Body of pancreas (tissue), 4 donors: ENCODE results near the gene PRTFDC1. TPM values are rescaled to one million over a fixed set of nuclear protein-coding genes. Genes with fewer than 3 reads are reported as not detected.
"Not testable (repeated sequence)": the region's sequence is repeated elsewhere in the genome, so short reads cannot be mapped to it uniquely, and the experiment has no call there.

Experiments
- ATAC-seq: fragments of 150-250 bp; one replicate; pipeline ENCODE4 v1.9.1; 2016
- DNase-seq, 4 donors: peaks; one replicate each; pipeline ENCODE4 v3.0.0-alpha.2; 2019
- H3K27ac ChIP-seq, 4 donors: fragments of 200-600 bp; sonication (generic); 1 replicate in 3 of 4; 2 replicates in 1 of 4; pipeline versions ENCODE4 v1.5.1 to v1.6.1; 2016 to 2019; ENCODE audit warnings: mild to moderate bottlenecking in 1 of 4, mixed read lengths in 1 of 4, moderate library complexity in 1 of 4
- H3K27me3 ChIP-seq, 2 donors: fragments of 200-600 bp; sonication (generic); one replicate each; pipeline ENCODE4 v1.6.0; 2016; ENCODE audit warnings: mild to moderate bottlenecking in 1 of 2
- H3K36me3 ChIP-seq, 2 donors: fragments of 200-600 bp; sonication (generic); replicated peaks in 1 of 2; 2 replicates each; pipeline ENCODE4 v1.5.1; 2016; ENCODE audit warnings: low read depth in 2 of 2; ENCODE audit not compliant: insufficient read depth in 1 of 2
- H3K4me1 ChIP-seq: fragments of 200-600 bp; sonication (generic); one replicate; pipeline ENCODE4 v1.6.0; 2016
- H3K4me3 ChIP-seq, 2 donors: fragments of 200-600 bp; sonication (generic); 1 replicate in 1 of 2; 2 replicates in 1 of 2; pipeline ENCODE4 v1.5.1; 2016 to 2019
- H3K9me3 ChIP-seq, 3 donors: fragments of 200-600 bp; sonication (generic); 1 replicate in 2 of 3; 2 replicates in 1 of 3; pipeline ENCODE4 v1.5.1; 2016
- CTCF ChIP-seq, 7 experiments: fragments of 450-650 bp in 4 of 7; fragments of 200-600 bp in 3 of 7; sonication (generic) in 3 of 7; IDR thresholded peaks; one replicate each; pipeline ENCODE4 v1.5.1; 2016 to 2019; ENCODE audit warnings: antibody characterized with exemption in 7 of 7
- POLR2A ChIP-seq, 3 donors: fragments of 450-650 bp; IDR thresholded peaks; one replicate each; pipeline ENCODE4 v1.6.1; 2016; ENCODE audit warnings: antibody characterized with exemption in 3 of 3, mild to moderate bottlenecking in 2 of 3
- WGBS, 2 donors: methylation state at CpG; one replicate each; pipeline ENCODE4 v1.1.5; 2017; 5-methylcytosine and 5-hydroxymethylcytosine counted together
- intact Hi-C: fragments of 100-400 bp; cut with DNase I; formaldehyde crosslinking; loops from one replicate; pipeline ENCODE4 v1.15.1; 2023
- total RNA-seq, 2 donors: library from RNA; depleted of rRNA; stranded (reverse); fragments of >200 nt; gene quantifications; one replicate each; pipeline ENCODE4 v1.1.0, GENCODE V29; 2016

The PRTFDC1 gene
- total RNA-seq, 2 donors from 2014 or later = 6.5 to 14.2 TPM

GRCh38 chr10:24969841-24970281 is 17.5 kb upstream of the PRTFDC1 start:
- H3K9me3 ChIP-seq = no peaks in the 10 kb centered on the region
- H3K27ac ChIP-seq = no peak overlapping the region
- no peaks in the 10 kb centered on the region for H3K36me3 ChIP-seq
- no peaks in the 10 kb centered on the region for H3K27me3 ChIP-seq
- no peak for ATAC-seq
- intact Hi-C loops = no loop called here
- WGBS, 2 donors = 50 to 65% methylated on average over 2 of the region's 2 CpGs
- no peak for DNase-seq
- H3K4me3 ChIP-seq = no peak overlapping the region
- TF ChIP-seq POLR2A (IDR thresholded peaks at IDR 0.05) (no peak), CTCF (IDR thresholded peaks at IDR 0.05) (no peak)
- peaks cover 2% of the 10 kb centered on the region for H3K4me1 ChIP-seq

GRCh38 chr10:24968951-24969350 is 16.5 kb upstream of the PRTFDC1 start:
- H3K27ac ChIP-seq, H3K9me3 ChIP-seq, H3K36me3 ChIP-seq, H3K4me3 ChIP-seq, intact Hi-C loops, DNase-seq, H3K4me1 ChIP-seq, ATAC-seq, H3K27me3 ChIP-seq: not testable (repeated sequence)
- WGBS, 2 donors = 85 to 88% methylated on average over 11 of the region's 11 CpGs

GRCh38 chr10:24968349-24968748 is 15.9 kb upstream of the PRTFDC1 start:
- 83 to 87% methylated on average over 7 of the region's 7 CpGs for WGBS, 2 donors
- no peak for TF ChIP-seq CTCF (IDR thresholded peaks at IDR 0.05)
- TF ChIP-seq POLR2A (IDR thresholded peaks at IDR 0.05) = no peak
- no peak overlapping the region for H3K4me3 ChIP-seq
- ATAC-seq (no peak), DNase-seq (no peak)
- H3K36me3 ChIP-seq = no peaks in the 10 kb centered on the region
- no peaks in the 10 kb centered on the region for H3K9me3 ChIP-seq
- no peak overlapping the region for H3K27ac ChIP-seq
- intact Hi-C loops = no loop called here
- H3K4me1 ChIP-seq = peaks cover 4% of the 10 kb centered on the region
- H3K27me3 ChIP-seq = no peaks in the 10 kb centered on the region

- no peak for DNase-seq
- no peak for TF ChIP-seq CTCF (IDR thresholded peaks at IDR 0.05)
- no peak for TF ChIP-seq POLR2A (IDR thresholded peaks at IDR 0.05)
- no peaks in the 10 kb centered on the region for H3K27me3 ChIP-seq
- no peaks in the 10 kb centered on the region for H3K9me3 ChIP-seq
- H3K4me3 ChIP-seq = no peak overlapping the region
- H3K4me1 ChIP-seq = peaks cover 15% of the 10 kb centered on the region
- no peaks in the 10 kb centered on the region for H3K36me3 ChIP-seq
- no peak overlapping the region for H3K27ac ChIP-seq
- 74 to 76% methylated on average over 4 to 5 of the region's 5 CpGs for WGBS, 2 donors
- no peak for ATAC-seq
- intact Hi-C loops = no loop called here
Observed at GRCh38 chr10:24966962-24967481, 14.6 kb upstream of the PRTFDC1 start.

- H3K9me3 ChIP-seq = no peaks in the 10 kb centered on the region
- H3K4me3 ChIP-seq = no peak overlapping the region
- TF ChIP-seq POLR2A (IDR thresholded peaks at IDR 0.05) (no peak), CTCF (IDR thresholded peaks at IDR 0.05) (no peak)
- 81 to 92% methylated on average over 3 of the region's 3 CpGs for WGBS, 2 donors
- H3K27me3 ChIP-seq = no peaks in the 10 kb centered on the region
- no peaks in the 10 kb centered on the region for H3K36me3 ChIP-seq
- peaks cover 15% of the 10 kb centered on the region for H3K4me1 ChIP-seq
- no peak for ATAC-seq
- DNase-seq = no peak
- intact Hi-C loops = no loop called here
- H3K27ac ChIP-seq = no peak overlapping the region
Observed at GRCh38 chr10:24965051-24965450, 12.6 kb upstream of the PRTFDC1 start.
